PC-9 (cell line): ENCODE data around the gene MYO1E. TPM values are rescaled to one million over a fixed set of nuclear protein-coding genes. Genes with fewer than 3 reads are reported as not detected.

Experiments used
- BruUV-seq: library from RNA; stranded (reverse); fragments of 400-500 nt; replicated peaks from 2 replicates; lab custom pipeline; 2021; lab: Mats Ljungman, UMichigan
- CTCF ChIA-PET: fragments of 300-600 bp; sonication (Branson Sonifier 250); formaldehyde crosslinking; loops from one replicate; lab custom pipeline; 2022; ENCODE audit warnings: antibody characterized with exemption; lab: Charles Lee
- POLR2A ChIA-PET: fragments of 300-600 bp; sonication (Branson Sonifier 250); formaldehyde crosslinking; loops from one replicate; lab custom pipeline; 2022; ENCODE audit warnings: antibody characterized with exemption; ENCODE audit not compliant: unreplicated experiment; lab: Charles Lee
- DNase-seq, 2 experiments: peaks; one replicate each; pipeline versions ENCODE4 v3.0.0 to v3.0.0-alpha.2; 2015 to 2022; ENCODE audit warnings: mixed read lengths in 1 of 2
- H2AFZ ChIP-seq: fragments of 200-600 bp; sonication (generic); 2 replicates; pipeline ENCODE4 v1.8.1; 2017; ENCODE audit warnings: antibody characterized with exemption
- H3F3A ChIP-seq: fragments of 200-600 bp; sonication (generic); 2 replicates; pipeline ENCODE4 v1.8.1; 2017; ENCODE audit warnings: antibody characterized with exemption, mild to moderate bottlenecking, low read depth; ENCODE audit not compliant: insufficient read depth
- H3K27ac ChIP-seq: fragments of 200-600 bp; sonication (generic); 2 replicates; pipeline ENCODE4 v1.6.1; 2016; ENCODE audit warnings: mixed run types
- H3K27me3 ChIP-seq: fragments of 200-600 bp; sonication (generic); 2 replicates; pipeline ENCODE4 v1.6.1; 2016; ENCODE audit warnings: low read depth, mixed run types; ENCODE audit not compliant: insufficient read depth
- H3K36me3 ChIP-seq: fragments of 200-600 bp; sonication (generic); 2 replicates; pipeline ENCODE4 v1.6.1; 2016; ENCODE audit warnings: low read depth, mixed run types
- H3K4me1 ChIP-seq: fragments of 200-600 bp; sonication (generic); replicated peaks from 2 replicates; pipeline ENCODE4 v1.6.1; 2016; ENCODE audit warnings: mixed run types; ENCODE audit not compliant: insufficient read depth
- H3K4me2 ChIP-seq: fragments of 200-600 bp; sonication (generic); 2 replicates; pipeline ENCODE4 v1.6.1; 2017; ENCODE audit warnings: mixed run types
- H3K4me3 ChIP-seq: fragments of 200-600 bp; sonication (generic); 2 replicates; pipeline ENCODE4 v1.6.1; 2016; ENCODE audit warnings: mixed run types
- H3K79me2 ChIP-seq: fragments of 200-600 bp; sonication (generic); 2 replicates; pipeline ENCODE4 v1.6.1; 2017; ENCODE audit warnings: low read depth, mixed run types
- H3K9me2 ChIP-seq: fragments of 200-600 bp; sonication (generic); 2 replicates; pipeline ENCODE4 v1.8.1; 2017; ENCODE audit warnings: mild to moderate bottlenecking; ENCODE audit not compliant: insufficient read depth
- H3K9me3 ChIP-seq: fragments of 200-600 bp; sonication (generic); 2 replicates; pipeline ENCODE4 v1.8.1; 2016; ENCODE audit warnings: low read depth; ENCODE audit not compliant: insufficient read depth
- H4K20me1 ChIP-seq: fragments of 200-600 bp; sonication (generic); 2 replicates; pipeline ENCODE4 v1.8.1; 2017; ENCODE audit not compliant: insufficient read depth
- EZH2 ChIP-seq: fragments of 200-600 bp; sonication (generic); IDR thresholded peaks from 2 replicates; pipeline ENCODE4 v1.8.0; 2017; ENCODE audit warnings: antibody characterized with exemption, low read depth
- intact Hi-C: fragments of 100-400 bp; cut with micrococcal nuclease; formaldehyde crosslinking; loops from one replicate; pipeline ENCODE4 v1.10.0; 2022; ENCODE audit not compliant: unreplicated experiment
- total RNA-seq: library from RNA; stranded (reverse); gene quantifications from 2 replicates; pipeline ENCODE4 v1.2.3, GENCODE V29; 2021
- TF ChIP-seq, protein P1 (sequence below): fragments of 200-600 bp; sonication (generic); conservative IDR thresholded peaks from 2 replicates; pipeline ENCODE4 v1.6.1; 2017; ENCODE audit warnings: mixed run types, antibody characterized with exemption, mild to moderate bottlenecking, moderate library complexity

Gene MYO1E
- total RNA-seq, 1 experiment from 2014 or later = 156 TPM

- H3K79me2 ChIP-seq = no peaks in the 10 kb centered on the region
- no peaks in the 10 kb centered on the region for H3K27me3 ChIP-seq
- H4K20me1 ChIP-seq = no peaks in the 10 kb centered on the region
- intact Hi-C loops = no loop called here
- POLR2A ChIA-PET = no interaction called here
- no peak within 1 kb of the TSS for H3K27ac ChIP-seq
- CTCF ChIA-PET = no interaction called here
- TF ChIP-seq, protein P1, sequence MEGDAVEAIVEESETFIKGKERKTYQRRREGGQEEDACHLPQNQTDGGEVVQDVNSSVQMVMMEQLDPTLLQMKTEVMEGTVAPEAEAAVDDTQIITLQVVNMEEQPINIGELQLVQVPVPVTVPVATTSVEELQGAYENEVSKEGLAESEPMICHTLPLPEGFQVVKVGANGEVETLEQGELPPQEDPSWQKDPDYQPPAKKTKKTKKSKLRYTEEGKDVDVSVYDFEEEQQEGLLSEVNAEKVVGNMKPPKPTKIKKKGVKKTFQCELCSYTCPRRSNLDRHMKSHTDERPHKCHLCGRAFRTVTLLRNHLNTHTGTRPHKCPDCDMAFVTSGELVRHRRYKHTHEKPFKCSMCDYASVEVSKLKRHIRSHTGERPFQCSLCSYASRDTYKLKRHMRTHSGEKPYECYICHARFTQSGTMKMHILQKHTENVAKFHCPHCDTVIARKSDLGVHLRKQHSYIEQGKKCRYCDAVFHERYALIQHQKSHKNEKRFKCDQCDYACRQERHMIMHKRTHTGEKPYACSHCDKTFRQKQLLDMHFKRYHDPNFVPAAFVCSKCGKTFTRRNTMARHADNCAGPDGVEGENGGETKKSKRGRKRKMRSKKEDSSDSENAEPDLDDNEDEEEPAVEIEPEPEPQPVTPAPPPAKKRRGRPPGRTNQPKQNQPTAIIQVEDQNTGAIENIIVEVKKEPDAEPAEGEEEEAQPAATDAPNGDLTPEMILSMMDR = no peak
- no peak for TF ChIP-seq EZH2
- peaks cover 46% of the 10 kb centered on the region for H3K36me3 ChIP-seq
- no peak for DNase-seq
- no peak within 1 kb of the TSS for H3K4me3 ChIP-seq
- BruUV-seq = no TSS peak
- H3K4me2 ChIP-seq = no peak within 1 kb of the TSS
- no peaks in the 10 kb centered on the region for H3K9me3 ChIP-seq
- no peak within 1 kb of the TSS for H2AFZ ChIP-seq
- H3K9me2 ChIP-seq = no peaks in the 10 kb centered on the region
- no peaks in the 10 kb centered on the region for H3F3A ChIP-seq
- no peaks in the 10 kb centered on the region for H3K4me1 ChIP-seq
These were observed 166.0 kb downstream of the MYO1E start, which contains the start of gene LDHAL6B for GRCh38 chr15:59206623-59207183. Gene LDHAL6B, plus strand, starts transcription at chr15:59206843. Its CDS starts 98 bp downstream, at chr15:59206941.

GRCh38 chr15:59205839-59206622, 166.6 kb downstream of the MYO1E start:
- BruUV-seq = no TSS peak
- TF ChIP-seq, protein P1 = no peak
- TF ChIP-seq EZH2 = no peak
- H4K20me1 ChIP-seq = no peaks in the 10 kb centered on the region
- ChIA-PET CTCF (no interaction called here), POLR2A (no interaction called here)
- no peaks in the 10 kb centered on the region for H3K9me2 ChIP-seq
- H3K27me3 ChIP-seq = no peaks in the 10 kb centered on the region
- H2AFZ ChIP-seq = no peak overlapping the region
- peaks cover 46% of the 10 kb centered on the region for H3K36me3 ChIP-seq
- H3K4me2 ChIP-seq = no peak overlapping the region
- H3K79me2 ChIP-seq = no peaks in the 10 kb centered on the region
- H3K4me3 ChIP-seq = no peak overlapping the region
- intact Hi-C loops = no loop called here
- no peaks in the 10 kb centered on the region for H3K9me3 ChIP-seq
- no peak overlapping the region for H3K27ac ChIP-seq
- H3F3A ChIP-seq = no peaks in the 10 kb centered on the region
- 0 out of 2 replicates have a peak, but pooled peaks cover under 1% of the 10 kb centered on the region for H3K4me1 ChIP-seq
- no peak for DNase-seq

- CTCF ChIA-PET = no interaction called here
- no TSS peak for BruUV-seq
- DNase-seq = no peak
- Histone ChIP-seq H4K20me1 (no peaks in the 10 kb centered on the region), H3K27ac (no peak overlapping the region), H3K27me3 (no peaks in the 10 kb centered on the region), H2AFZ (no peak overlapping the region), H3K9me2 (no peaks in the 10 kb centered on the region), H3K79me2 (no peaks in the 10 kb centered on the region), H3F3A (peaks cover 6% of the 10 kb centered on the region), H3K4me1 (peaks cover 14% of the 10 kb centered on the region), H3K36me3 (peaks cover 37% of the 10 kb centered on the region), H3K9me3 (no peaks in the 10 kb centered on the region), H3K4me2 (no peak overlapping the region), H3K4me3 (no peak overlapping the region)
- POLR2A ChIA-PET = no interaction called here
- TF ChIP-seq, protein P1 = no peak
- no peak for TF ChIP-seq EZH2
- intact Hi-C loops = no loop called here
These were observed 169.0 kb downstream of the MYO1E start for GRCh38 chr15:59203657-59204056.
